OCI-M2 (cell line): ENCODE measurements around the gene FURIN.
"Not testable (repeated sequence)": the region's sequence is repeated elsewhere in the genome, so short reads cannot be mapped to it uniquely, and the experiment has no call there.

Experiments used
- DNase-seq: peaks from one replicate; lab custom pipeline; 2025; ENCODE audit not compliant: unreplicated experiment; lab: John Stamatoyannopoulos, UW

FURIN gene

GRCh38 chr15:90868261-90868689 is at the start of gene FURIN:
Gene FURIN (plus strand): TSS chr15:90868588. CDS start chr15:90875741, 7,153 bp downstream.
- DNase-seq: no peak

GRCh38 chr15:90819390-90819789 is 49.0 kb upstream of the FURIN start:
- no peak for DNase-seq

- DNase-seq: no peak
Observed at GRCh38 chr15:90819850-90820249, 48.5 kb upstream of the FURIN start.

GRCh38 chr15:90820481-90820880 is 47.9 kb upstream of the FURIN start:
- DNase-seq: no peak

GRCh38 chr15:90822204-90822955 is 46.0 kb upstream of the FURIN start:
- DNase-seq: no peak

- DNase-seq: no peak
Observed at GRCh38 chr15:90823455-90823974, 44.9 kb upstream of the FURIN start.

GRCh38 chr15:90825115-90825899 is 43.1 kb upstream of the FURIN start:
- not testable (repeated sequence) for DNase-seq

GRCh38 chr15:90826206-90826885 is 42.0 kb upstream of the FURIN start:
- DNase-seq: not testable (repeated sequence)

- DNase-seq: no peak
Observed at GRCh38 chr15:90826886-90827435, 41.4 kb upstream of the FURIN start.

- no peak for DNase-seq
Observed at GRCh38 chr15:90828111-90828510, 40.3 kb upstream of the FURIN start.

GRCh38 chr15:90829126-90829525 is 39.3 kb upstream of the FURIN start:
- DNase-seq: no peak

GRCh38 chr15:90829942-90830440 is 38.4 kb upstream of the FURIN start:
- DNase-seq: no peak

GRCh38 chr15:90834626-90835025 is 33.8 kb upstream of the FURIN start:
- DNase-seq: no peak

GRCh38 chr15:90836296-90836871 is 32.0 kb upstream of the FURIN start:
- no peak for DNase-seq

- DNase-seq: no peak
Observed at GRCh38 chr15:90837094-90837493, 31.3 kb upstream of the FURIN start.

- DNase-seq: no peak
Observed at GRCh38 chr15:90838139-90838538, 30.2 kb upstream of the FURIN start.

GRCh38 chr15:90838544-90838943 is 29.8 kb upstream of the FURIN start:
- DNase-seq: no peak

GRCh38 chr15:90839187-90840071 is 29.0 kb upstream of the FURIN start:
- DNase-seq: no peak

- no peak for DNase-seq
Observed at GRCh38 chr15:90840157-90840855, 28.1 kb upstream of the FURIN start.
